ENCODE data around the gene ZNF785.
"Not testable (repeated sequence)": the region's sequence is repeated elsewhere in the genome, so short reads cannot be mapped to it uniquely, and the experiment has no call there.

Gene ZNF785

GRCh38 chr16:30536391-30537024 lies 49.0 kb downstream of the ZNF785 start:
- not testable (repeated sequence) for DNase-seq

DNA sequence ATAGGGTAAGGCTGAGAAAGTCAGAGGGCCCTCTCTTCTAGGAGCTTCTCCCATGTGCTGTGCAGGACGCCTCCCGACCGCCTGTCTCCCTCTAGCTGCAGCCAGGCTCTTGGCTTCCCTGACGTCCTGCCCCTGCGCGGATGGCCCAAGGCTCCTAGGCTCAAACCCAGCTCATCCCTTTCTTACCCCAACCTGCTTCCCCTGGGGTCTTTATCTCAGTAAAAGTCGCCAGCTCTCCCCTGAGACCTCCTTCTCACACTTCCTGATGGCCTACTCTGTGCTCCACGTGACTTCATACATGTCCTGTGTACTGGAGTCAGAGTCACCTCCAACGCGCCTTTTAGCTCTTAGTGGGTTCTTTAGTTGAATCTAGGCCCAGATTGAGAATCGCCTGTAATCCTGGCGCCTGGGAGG lies 49.7 kb downstream of the ZNF785 start:
- peak; percentile 57 for DNase-seq

- DNase-seq: no peak
These were observed 50.3 kb downstream of the ZNF785 start for GRCh38 chr16:30535106-30535776.

DNA sequence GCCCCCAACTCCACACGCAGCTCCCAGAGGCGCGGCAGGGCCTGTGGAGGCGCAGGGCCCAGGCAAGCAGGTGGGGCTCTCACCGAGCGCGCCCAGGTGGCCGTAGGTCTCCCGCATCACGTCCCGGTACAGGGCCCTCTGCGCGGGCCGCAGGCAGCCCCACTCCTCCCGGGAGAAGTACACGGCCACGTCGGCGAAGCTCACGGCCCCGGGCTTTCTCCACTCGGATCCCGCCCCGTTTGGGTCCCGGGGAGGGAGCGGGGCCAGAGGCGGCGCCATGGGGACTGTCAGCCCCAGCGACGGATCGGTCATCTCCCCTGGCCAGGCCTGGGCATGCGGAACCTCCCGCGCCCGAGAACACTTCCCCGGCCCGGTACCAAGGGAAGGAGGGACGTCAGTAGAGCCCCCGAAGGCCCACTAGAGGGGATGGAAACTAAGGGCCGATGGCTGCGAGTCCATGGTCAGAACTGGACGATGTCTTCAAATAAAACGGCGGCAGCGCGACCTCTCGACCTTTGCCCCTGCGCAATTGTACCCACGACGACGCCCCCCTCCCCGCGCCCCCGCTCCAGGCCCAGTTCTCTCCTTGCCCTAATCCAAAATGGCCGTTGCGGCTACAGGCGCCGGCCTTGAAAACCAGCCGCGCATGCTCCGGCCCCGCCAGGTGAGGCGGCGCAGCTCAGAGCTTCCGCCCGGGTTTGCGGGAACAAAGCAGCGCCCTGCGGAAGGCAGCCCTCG lies 51.0 kb downstream of the ZNF785 start, which contains the start of gene ZNF747:
ZNF747 (minus strand) TSS at position 491 of the 738 bp plus-strand sequence; CDS start at position 312, 179 bp downstream.
- peak; percentile 89 for DNase-seq

- DNase-seq: no peak
These were observed 51.6 kb downstream of the ZNF785 start for GRCh38 chr16:30533748-30534367.

DNA sequence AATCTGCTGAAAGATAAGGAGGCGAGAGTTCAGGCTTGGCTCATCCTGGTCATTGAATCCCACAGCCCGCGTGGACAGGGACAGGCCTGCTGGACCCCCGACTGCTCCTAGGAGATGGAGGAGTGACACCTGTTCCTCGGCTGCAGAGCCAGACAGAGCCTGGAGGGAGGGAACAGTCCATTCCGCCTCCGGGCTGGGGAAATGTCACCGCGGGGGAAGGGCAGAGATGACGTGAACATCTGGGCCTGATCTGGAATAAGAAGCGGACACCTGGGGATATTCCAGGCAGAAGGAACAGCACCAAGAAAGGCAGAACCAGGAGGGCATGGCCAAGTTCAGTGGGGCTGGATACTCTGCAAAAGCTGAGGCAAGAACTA lies 52.4 kb downstream of the ZNF785 start:
- DNase-seq: no peak

GRCh38 chr16:30532285-30533145 lies 53.0 kb downstream of the ZNF785 start:
- no peak for DNase-seq
